Measurements from ENCODE around the gene INPP4A. TPM values are rescaled to one million over a fixed set of nuclear protein-coding genes. Genes with fewer than 3 reads are reported as not detected.

Gene INPP4A
- total and polyA plus RNA-seq, 9 of the 15 experiments (the other 6 are each of a cell fraction or from before 2014, with no cell fraction given) = 1.8 to 15.7 (median 8.3) TPM

- TF ChIP-seq RNF219 (CRISPR knock-in tag; IDR thresholded peaks at IDR 0.05) (no peak), BCLAF1 (IDR thresholded peaks at IDR 0.05; ENCODE audit: borderline replicate concordance in 1 of 2, control insufficient read depth in 1 of 2, low read depth in 2 of 2, low read length in 1 of 2) (peak in 1 of 2 experiments; percentile 69; a peak in 1 of 4 replicates), ZBTB1 (CRISPR knock-in tag; IDR thresholded peaks at IDR 0.05; ENCODE audit: borderline replicate concordance, low read depth) (no peak), E2F4 (CRISPR knock-in tag; IDR thresholded peaks at IDR 0.05; ENCODE audit: low read depth) (peak; percentile 41; the same call in 1 of the 2 replicates), ZNF512 (tag; IDR thresholded peaks at IDR 0.05) (no peak), DIDO1 (tag; IDR thresholded peaks at IDR 0.05; ENCODE audit: low read depth) (peak; percentile 14; the same call in 1 of the 2 replicates), ZNF395 (CRISPR knock-in tag; IDR thresholded peaks at IDR 0.05) (0 out of 2 replicates have a peak, but pooled peaks have one; percentile 76), GTF2F1 (IDR thresholded peaks at IDR 0.05; ENCODE audit: low read depth, low read length) (no peak), ESRRA (IDR thresholded peaks at IDR 0.05; ENCODE audit: borderline replicate concordance, low read depth) (peak; percentile 72), RBM22 (IDR thresholded peaks at IDR 0.05; ENCODE audit: low read depth, low read length, poor library complexity, severe bottlenecking) (no peak), FOSL1 (tag; conservative IDR thresholded peaks at IDR 0.05) (peak; percentile 30; the same call in 1 of the 2 replicates), SUPT5H (IDR thresholded peaks at IDR 0.05) (peak; percentile 96), ZNF398 (CRISPR knock-in tag; IDR thresholded peaks at IDR 0.05) (no peak)
These were observed 163.7 kb downstream of the INPP4A start, which contains the start of the genes COA5 and UNC50 (continued) for GRCh38 chr2:98608116-98608961.
